Panc1 (cell line): ENCODE measurements around the gene CYP21A2. TPM values are rescaled to one million over a fixed set of nuclear protein-coding genes. Genes with fewer than 3 reads are reported as not detected.
"Not testable (repeated sequence)": the region's sequence is repeated elsewhere in the genome, so short reads cannot be mapped to it uniquely, and the experiment has no call there.

Experiments
- ATAC-seq: fragments of 200-7000 bp; cut with Tn5 transposase; 2 replicates; pipeline ENCODE4 v1.9.1; 2020; ENCODE audit warnings: mild to moderate bottlenecking, moderate library complexity
- BruUV-seq: library from RNA; stranded (reverse); fragments of 400-500 nt; replicated peaks from 2 replicates; lab custom pipeline; 2021; lab: Mats Ljungman, UMichigan
- CTCF ChIA-PET: fragments of 300-600 bp; sonication (Branson Sonifier 250); formaldehyde crosslinking; loops from one replicate; lab custom pipeline; 2022; ENCODE audit warnings: antibody characterized with exemption; lab: Charles Lee
- POLR2A ChIA-PET: fragments of 300-600 bp; sonication (Branson Sonifier 250); formaldehyde crosslinking; loops from one replicate; lab custom pipeline; 2022; ENCODE audit warnings: antibody characterized with exemption; lab: Charles Lee
- DNase-seq: peaks from one replicate; pipeline ENCODE4 v3.0.0-alpha.2; 2010; ENCODE audit warnings: low read depth, low spot score
- H3K27ac ChIP-seq: 2 replicates; pipeline ENCODE4 v1.5.1; 2011; ENCODE audit warnings: mild to moderate bottlenecking, low read length, inconsistent platforms
- H3K27me3 ChIP-seq: fragments of 200-500 bp; sonication (Bioruptor generic); 2 replicates; pipeline ENCODE4 v1.6.0; 2014; ENCODE audit warnings: low read length, inconsistent platforms; ENCODE audit not compliant: control insufficient read depth, insufficient read depth
- H3K36me3 ChIP-seq: fragments of 200-500 bp; sonication (Bioruptor generic); 2 replicates; pipeline ENCODE4 v1.5.1; 2014; ENCODE audit warnings: inconsistent platforms, mild to moderate bottlenecking, low read length, moderate library complexity; ENCODE audit not compliant: control insufficient read depth, insufficient read depth
- H3K4me1 ChIP-seq: 2 replicates; pipeline ENCODE4 v1.5.1; 2011; ENCODE audit warnings: inconsistent platforms, mild to moderate bottlenecking, low read length, moderate library complexity; ENCODE audit not compliant: control insufficient read depth, insufficient read depth
- H3K4me3 ChIP-seq, 2 experiments: 2 replicates each; pipeline ENCODE4 v1.5.1; 2011 to 2012; ENCODE audit warnings: low read depth in 2 of 2, low read length in 2 of 2, mild to moderate bottlenecking in 2 of 2, inconsistent platforms in 1 of 2, moderate library complexity in 1 of 2
- H3K9me3 ChIP-seq: fragments of 200-500 bp; sonication (Bioruptor generic); 2 replicates; pipeline ENCODE4 v1.5.1; 2014; ENCODE audit warnings: low read depth, mild to moderate bottlenecking, inconsistent platforms, low read length, moderate library complexity; ENCODE audit not compliant: control insufficient read depth, insufficient read depth
- in situ Hi-C: cut with HindIII; loops from 2 replicates; pipeline ENCODE4 v1.10.0; 2016; ENCODE audit warnings: low sequenced_read_pairs, low pct_unique_long_range_greater_than_20kb
- intact Hi-C: fragments of 100-400 bp; cut with micrococcal nuclease; formaldehyde crosslinking; loops from one replicate; pipeline ENCODE4 v1.10.0; 2022; ENCODE audit not compliant: unreplicated experiment
- total RNA-seq: library from RNA; stranded (reverse); gene quantifications from one replicate; pipeline ENCODE4 v1.2.1, GENCODE V29; 2021; ENCODE audit not compliant: unreplicated experiment

Gene CYP21A2
- total RNA-seq, 1 experiment from 2014 or later, result 1.1 TPM

- CTCF ChIA-PET, intact Hi-C loops, in situ Hi-C loops, H3K36me3 ChIP-seq, H3K4me3 ChIP-seq, H3K4me1 ChIP-seq, H3K27ac ChIP-seq, DNase-seq, BruUV-seq, ATAC-seq, H3K27me3 ChIP-seq, POLR2A ChIA-PET, H3K9me3 ChIP-seq: not testable (repeated sequence)
Observed at GRCh38 chr6:32035283-32036013, 2.8 kb upstream of the CYP21A2 start.

DNA sequence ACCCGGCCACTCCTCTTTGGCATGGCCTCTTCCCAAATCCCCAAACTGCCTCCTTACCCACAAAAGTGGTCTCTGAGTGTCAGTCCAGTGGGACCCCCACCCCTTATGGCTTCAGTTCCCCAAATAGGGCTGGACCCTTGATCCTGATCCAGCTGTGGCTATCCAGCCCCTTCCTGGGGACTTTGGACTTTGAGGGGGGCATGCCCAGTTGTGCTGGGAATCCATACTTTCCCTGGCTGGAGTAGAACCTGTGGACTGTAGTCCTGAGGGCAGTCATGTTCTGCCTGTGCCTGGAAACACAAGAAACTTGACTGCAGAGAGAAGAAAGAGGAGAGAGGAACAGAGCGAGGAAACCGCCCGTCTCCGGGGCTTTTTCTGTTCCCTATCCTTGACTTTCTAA lies 1.1 kb upstream of the CYP21A2 start:
- H3K4me1 ChIP-seq, H3K36me3 ChIP-seq, DNase-seq, ATAC-seq, H3K27me3 ChIP-seq, POLR2A ChIA-PET, CTCF ChIA-PET, H3K27ac ChIP-seq, intact Hi-C loops, H3K4me3 ChIP-seq, H3K9me3 ChIP-seq, BruUV-seq, in situ Hi-C loops: not testable (repeated sequence)

DNA sequence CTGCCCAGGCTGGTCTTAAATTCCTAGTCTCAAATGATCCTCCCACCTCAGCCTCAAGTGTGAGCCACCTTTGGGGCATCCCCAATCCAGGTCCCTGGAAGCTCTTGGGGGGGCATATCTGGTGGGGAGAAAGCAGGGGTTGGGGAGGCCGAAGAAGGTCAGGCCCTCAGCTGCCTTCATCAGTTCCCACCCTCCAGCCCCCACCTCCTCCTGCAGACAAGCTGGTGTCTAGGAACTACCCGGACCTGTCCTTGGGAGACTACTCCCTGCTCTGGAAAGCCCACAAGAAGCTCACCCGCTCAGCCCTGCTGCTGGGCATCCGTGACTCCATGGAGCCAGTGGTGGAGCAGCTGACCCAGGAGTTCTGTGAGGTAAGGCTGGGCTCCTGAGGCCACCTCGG lies 663 bp downstream of the CYP21A2 start:
- not testable (repeated sequence) for DNase-seq

DNA sequence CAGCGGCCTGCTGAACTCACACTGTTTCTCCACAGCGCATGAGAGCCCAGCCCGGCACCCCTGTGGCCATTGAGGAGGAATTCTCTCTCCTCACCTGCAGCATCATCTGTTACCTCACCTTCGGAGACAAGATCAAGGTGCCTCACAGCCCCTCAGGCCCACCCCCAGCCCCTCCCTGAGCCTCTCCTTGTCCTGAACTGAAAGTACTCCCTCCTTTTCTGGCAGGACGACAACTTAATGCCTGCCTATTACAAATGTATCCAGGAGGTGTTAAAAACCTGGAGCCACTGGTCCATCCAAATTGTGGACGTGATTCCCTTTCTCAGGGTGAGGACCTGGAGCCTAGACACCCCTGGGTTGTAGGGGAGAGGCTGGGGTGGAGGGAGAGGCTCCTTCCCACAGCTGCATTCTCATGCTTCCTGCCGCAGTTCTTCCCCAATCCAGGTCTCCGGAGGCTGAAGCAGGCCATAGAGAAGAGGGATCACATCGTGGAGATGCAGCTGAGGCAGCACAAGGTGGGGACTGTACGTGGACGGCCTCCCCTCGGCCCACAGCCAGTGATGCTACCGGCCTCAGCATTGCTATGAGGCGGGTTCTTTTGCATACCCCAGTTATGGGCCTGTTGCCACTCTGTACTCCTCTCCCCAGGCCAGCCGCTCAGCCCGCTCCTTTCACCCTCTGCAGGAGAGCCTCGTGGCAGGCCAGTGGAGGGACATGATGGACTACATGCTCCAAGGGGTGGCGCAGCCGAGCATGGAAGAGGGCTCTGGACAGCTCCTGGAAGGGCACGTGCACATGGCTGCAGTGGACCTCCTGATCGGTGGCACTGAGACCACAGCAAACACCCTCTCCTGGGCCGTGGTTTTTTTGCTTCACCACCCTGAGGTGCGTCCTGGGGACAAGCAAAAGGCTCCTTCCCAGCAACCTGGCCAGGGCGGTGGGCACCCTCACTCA lies 1.4 kb downstream of the CYP21A2 start:
- H3K27me3 ChIP-seq, H3K9me3 ChIP-seq, intact Hi-C loops, H3K36me3 ChIP-seq, BruUV-seq, DNase-seq, CTCF ChIA-PET, POLR2A ChIA-PET, in situ Hi-C loops, H3K27ac ChIP-seq, H3K4me1 ChIP-seq, H3K4me3 ChIP-seq: not testable (repeated sequence)
- 0 out of 2 replicates have a peak, but pooled peaks have one; percentile 5 for ATAC-seq

More for the DNA sequence above, 663 bp downstream of the CYP21A2 start:
- CTCF ChIA-PET, H3K9me3 ChIP-seq, H3K36me3 ChIP-seq, H3K27ac ChIP-seq, ATAC-seq, H3K4me1 ChIP-seq, H3K27me3 ChIP-seq, BruUV-seq, H3K4me3 ChIP-seq, in situ Hi-C loops, intact Hi-C loops, POLR2A ChIA-PET: not testable (repeated sequence)

DNA sequence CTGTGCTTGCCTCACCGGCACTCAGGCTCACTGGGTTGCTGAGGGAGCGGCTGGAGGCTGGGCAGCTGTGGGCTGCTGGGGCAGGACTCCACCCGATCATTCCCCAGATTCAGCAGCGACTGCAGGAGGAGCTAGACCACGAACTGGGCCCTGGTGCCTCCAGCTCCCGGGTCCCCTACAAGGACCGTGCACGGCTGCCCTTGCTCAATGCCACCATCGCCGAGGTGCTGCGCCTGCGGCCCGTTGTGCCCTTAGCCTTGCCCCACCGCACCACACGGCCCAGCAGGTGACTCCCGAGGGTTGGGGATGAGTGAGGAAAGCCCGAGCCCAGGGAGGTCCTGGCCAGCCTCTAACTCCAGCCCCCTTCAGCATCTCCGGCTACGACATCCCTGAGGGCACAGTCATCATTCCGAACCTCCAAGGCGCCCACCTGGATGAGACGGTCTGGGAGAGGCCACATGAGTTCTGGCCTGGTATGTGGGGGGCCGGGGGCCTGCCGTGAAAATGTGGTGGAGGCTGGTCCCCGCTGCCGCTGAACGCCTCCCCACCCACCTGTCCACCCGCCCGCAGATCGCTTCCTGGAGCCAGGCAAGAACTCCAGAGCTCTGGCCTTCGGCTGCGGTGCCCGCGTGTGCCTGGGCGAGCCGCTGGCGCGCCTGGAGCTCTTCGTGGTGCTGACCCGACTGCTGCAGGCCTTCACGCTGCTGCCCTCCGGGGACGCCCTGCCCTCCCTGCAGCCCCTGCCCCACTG lies 2.3 kb downstream of the CYP21A2 start:
- DNase-seq, H3K27ac ChIP-seq, in situ Hi-C loops, H3K36me3 ChIP-seq, H3K9me3 ChIP-seq, intact Hi-C loops, CTCF ChIA-PET, BruUV-seq, H3K4me3 ChIP-seq, POLR2A ChIA-PET, H3K4me1 ChIP-seq, H3K27me3 ChIP-seq: not testable (repeated sequence)
- ATAC-seq, result 0 out of 2 replicates have a peak, but pooled peaks have one; percentile 3

DNA sequence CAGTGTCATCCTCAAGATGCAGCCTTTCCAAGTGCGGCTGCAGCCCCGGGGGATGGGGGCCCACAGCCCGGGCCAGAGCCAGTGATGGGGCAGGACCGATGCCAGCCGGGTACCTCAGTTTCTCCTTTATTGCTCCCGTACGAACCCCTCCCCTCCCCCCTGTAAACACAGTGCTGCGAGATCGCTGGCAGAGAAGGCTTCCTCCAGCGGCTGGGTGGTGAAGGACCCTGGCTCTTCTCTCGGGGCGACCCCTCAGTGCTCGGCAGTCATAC lies 2.8 kb downstream of the CYP21A2 start:
- ATAC-seq, in situ Hi-C loops, H3K27ac ChIP-seq, H3K9me3 ChIP-seq, H3K27me3 ChIP-seq, POLR2A ChIA-PET, DNase-seq, H3K36me3 ChIP-seq, H3K4me1 ChIP-seq, H3K4me3 ChIP-seq, CTCF ChIA-PET, BruUV-seq, intact Hi-C loops: not testable (repeated sequence)

DNA sequence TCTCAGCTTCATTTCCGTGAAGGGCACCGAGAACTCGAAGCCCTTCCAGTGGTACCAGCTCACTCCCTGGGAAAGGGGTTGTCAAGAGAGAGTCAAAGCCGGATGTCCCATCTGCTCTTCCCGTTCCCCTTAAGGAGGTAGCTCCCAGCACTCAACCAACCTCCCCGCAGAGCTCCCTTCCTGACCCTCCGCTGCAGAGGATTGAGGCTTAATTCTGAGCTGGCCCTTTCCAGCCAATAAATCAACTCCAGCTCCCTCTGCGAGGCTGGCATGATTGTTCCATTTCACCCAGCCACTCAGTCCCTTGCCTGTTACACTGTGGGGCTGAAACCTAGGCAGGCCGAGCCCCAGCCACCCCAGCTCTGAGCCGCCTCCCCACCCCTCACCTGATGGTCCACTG lies 3.2 kb downstream of the CYP21A2 start:
- H3K9me3 ChIP-seq, BruUV-seq, in situ Hi-C loops, POLR2A ChIA-PET, H3K4me3 ChIP-seq, CTCF ChIA-PET, ATAC-seq, H3K27me3 ChIP-seq, intact Hi-C loops, H3K4me1 ChIP-seq, H3K27ac ChIP-seq, H3K36me3 ChIP-seq, DNase-seq: not testable (repeated sequence)
